Right atrium auricular region (tissue), 2 donors: ENCODE results near the gene PDE2A. TPM values are rescaled to one million over a fixed set of nuclear protein-coding genes. Genes with fewer than 3 reads are reported as not detected.

Experiments
- DNase-seq: peaks from one replicate; pipeline ENCODE4 v3.0.0-alpha.2; 2019; ENCODE audit warnings: low spot score
- H3K27ac ChIP-seq, 2 donors: fragments of 200-600 bp; sonication (generic); 1 replicate in 1 of 2; 2 replicates in 1 of 2; pipeline ENCODE4 v1.5.1; 2016 to 2019
- H3K27me3 ChIP-seq, 2 donors: fragments of 200-600 bp; sonication (generic); one replicate each; pipeline versions ENCODE4 v1.5.1 to v1.6.0; 2017 to 2019
- H3K36me3 ChIP-seq: fragments of 200-600 bp; sonication (generic); one replicate; pipeline ENCODE4 v1.5.1; 2016
- H3K4me1 ChIP-seq, 2 donors: fragments of 200-600 bp; sonication (generic); one replicate each; pipeline versions ENCODE4 v1.5.1 to v1.6.0; 2017 to 2019
- H3K4me3 ChIP-seq, 2 donors: fragments of 200-600 bp; sonication (generic); 1 replicate in 1 of 2; 2 replicates in 1 of 2; pipeline ENCODE4 v1.5.1; 2017 to 2019; ENCODE audit warnings: mild to moderate bottlenecking in 1 of 2, moderate library complexity in 1 of 2
- H3K9me3 ChIP-seq, 2 donors: fragments of 200-600 bp; sonication (generic); one replicate each; pipeline ENCODE4 v1.5.1; 2019
- CTCF ChIP-seq, 2 donors: fragments of 200-600 bp; sonication (generic); IDR thresholded peaks; one replicate each; pipeline ENCODE4 v1.5.1; 2019; ENCODE audit warnings: antibody characterized with exemption in 2 of 2
- total RNA-seq, 2 donors: library from RNA; depleted of rRNA; stranded (reverse); fragments of >200 nt; gene quantifications; one replicate each; pipeline ENCODE4 v1.1.0, GENCODE V29; 2016

PDE2A gene
- total RNA-seq, 2 donors from 2014 or later = 23.1 to 34.2 TPM

GRCh38 chr11:72541257-72541974 lies 132.8 kb downstream of the PDE2A start:
- Histone ChIP-seq H3K27me3 (no peaks in the 10 kb centered on the region), H3K36me3 (no peaks in the 10 kb centered on the region), H3K9me3 (no peaks in the 10 kb centered on the region), H3K4me1 (no peaks in the 10 kb centered on the region), H3K27ac (no peak overlapping the region), H3K4me3 (no peak overlapping the region)
- peak; percentile 44 for DNase-seq
- TF ChIP-seq CTCF (IDR thresholded peaks at IDR 0.05) = no peak

GRCh38 chr11:72537051-72537450 lies 137.2 kb downstream of the PDE2A start:
- DNase-seq = no peak
- H3K4me1 ChIP-seq = no peaks in the 10 kb centered on the region
- TF ChIP-seq CTCF (IDR thresholded peaks at IDR 0.05) = no peak
- H3K27me3 ChIP-seq = no peaks in the 10 kb centered on the region
- no peaks in the 10 kb centered on the region for H3K36me3 ChIP-seq
- no peak overlapping the region for H3K4me3 ChIP-seq
- H3K27ac ChIP-seq = no peak overlapping the region
- H3K9me3 ChIP-seq = no peaks in the 10 kb centered on the region

DNA sequence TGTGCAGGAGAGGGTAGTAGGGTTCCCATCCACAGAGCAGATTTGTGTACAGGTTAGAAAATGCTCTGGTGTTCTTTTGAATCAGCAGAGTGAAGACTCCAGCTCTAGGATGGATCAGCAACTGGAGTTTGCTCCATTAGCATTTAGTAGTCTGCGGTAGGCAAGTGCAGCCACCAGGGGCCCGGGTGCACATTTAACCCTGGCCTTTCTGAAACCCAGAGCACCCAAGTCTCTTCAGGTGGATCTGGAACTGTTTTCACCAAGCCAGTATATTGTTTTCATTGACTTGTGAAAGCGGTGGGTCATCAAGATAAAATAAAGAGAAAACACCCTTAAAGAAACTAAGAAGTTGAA lies 139.1 kb downstream of the PDE2A start:
- Histone ChIP-seq H3K27me3 (no peaks in the 10 kb centered on the region), H3K36me3 (no peaks in the 10 kb centered on the region), H3K4me3 (no peak overlapping the region), H3K27ac (no peak overlapping the region), H3K9me3 (no peaks in the 10 kb centered on the region), H3K4me1 (no peaks in the 10 kb centered on the region)
- TF ChIP-seq CTCF (IDR thresholded peaks at IDR 0.05) = no peak
- DNase-seq = no peak

GRCh38 chr11:72534371-72535193 lies 139.6 kb downstream of the PDE2A start:
- H3K4me3 ChIP-seq = no peak overlapping the region
- DNase-seq = no peak
- no peak overlapping the region for H3K27ac ChIP-seq
- no peaks in the 10 kb centered on the region for H3K9me3 ChIP-seq
- no peaks in the 10 kb centered on the region for H3K27me3 ChIP-seq
- no peak for TF ChIP-seq CTCF (IDR thresholded peaks at IDR 0.05)
- no peaks in the 10 kb centered on the region for H3K36me3 ChIP-seq
- no peaks in the 10 kb centered on the region for H3K4me1 ChIP-seq

GRCh38 chr11:72529068-72529467 lies 145.2 kb downstream of the PDE2A start:
- Histone ChIP-seq H3K4me3 (no peak overlapping the region), H3K4me1 (no peaks in the 10 kb centered on the region), H3K27me3 (no peaks in the 10 kb centered on the region), H3K9me3 (no peaks in the 10 kb centered on the region), H3K27ac (no peak overlapping the region), H3K36me3 (no peaks in the 10 kb centered on the region)
- DNase-seq = no peak
- no peak for TF ChIP-seq CTCF (IDR thresholded peaks at IDR 0.05)
